ENCODE measurements around the gene ACTL10. TPM values are rescaled to one million over a fixed set of nuclear protein-coding genes. Genes with fewer than 3 reads are reported as not detected.

The ACTL10 gene
- total RNA-seq, 1 experiment from 2014 or later, result 1.3 TPM

DNA sequence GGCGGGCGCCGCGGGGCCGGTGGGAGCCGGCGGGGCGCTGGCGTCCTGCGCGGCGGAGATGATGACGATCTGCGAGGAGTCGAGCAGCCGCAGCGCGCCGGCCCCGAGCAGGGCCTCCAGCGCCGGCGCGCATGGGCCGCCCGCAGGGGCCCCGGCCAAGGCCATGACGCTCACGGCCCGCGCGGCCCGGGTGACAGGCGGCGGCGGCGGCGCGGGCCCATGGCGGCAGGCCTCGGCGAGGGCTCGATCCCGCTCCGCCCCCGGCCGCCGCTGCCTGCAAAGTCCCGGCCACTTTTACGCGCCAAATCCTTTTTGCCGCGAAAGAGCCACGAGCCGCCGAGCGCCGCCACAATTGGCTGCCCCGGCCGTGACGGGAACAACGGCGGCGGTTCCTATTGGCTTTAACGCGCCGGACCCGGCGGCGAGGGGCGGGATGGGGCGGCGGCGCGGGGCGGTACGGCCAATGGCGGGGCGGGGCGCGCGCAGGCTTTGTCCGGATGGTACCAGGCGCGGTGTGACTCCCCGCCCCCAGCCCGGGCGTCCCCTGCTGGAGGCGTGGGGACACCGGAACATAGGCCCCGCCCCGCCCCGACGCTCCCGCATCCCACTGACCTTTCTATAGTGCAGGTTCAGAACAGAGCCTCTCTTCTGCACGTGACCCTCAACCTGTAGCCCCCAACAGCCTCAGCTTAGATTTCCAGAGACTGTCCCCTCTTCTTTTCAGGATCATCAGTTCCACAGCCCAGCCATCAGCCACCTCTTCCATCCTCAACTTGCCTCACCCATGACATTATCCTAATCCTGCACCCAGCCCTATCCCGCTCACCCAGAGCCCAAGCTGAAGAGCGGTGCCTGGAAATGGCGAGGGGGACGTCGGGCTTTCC is 19.6 kb downstream of the ACTL10 start, which contains the start of gene E2F1:
Gene E2F1 (minus strand): TSS at position 286 of the 884 bp plus-strand sequence. CDS start 121 bp downstream, at position 165.
- Mint-ChIP-seq H3K36me3 (no peaks in the 10 kb centered on the region), H3K27ac (peak within 1 kb of the TSS; percentile 85), H3K9me3 (no peaks in the 10 kb centered on the region), H3K4me3 (peak within 1 kb of the TSS; percentile 81), H3K27me3 (ENCODE audit: low read depth) (peaks cover 30% of the 10 kb centered on the region), H3K4me1 (peaks cover 25% of the 10 kb centered on the region)
- ATAC-seq, result peak; percentile 91
- peak; percentile 98 for DNase-seq (ENCODE audit: low spot score)
- ChIA-PET POLR2A (no interaction called here), CTCF (interaction anchor here (0.7 to 2.2 kb wide), 9 partner anchors 9 to 177 kb away, joined by 3 to 32 read pairs (median 4); partner anchors contain the start of genes ACTL10, PXMP4 and ZNF341)
- TF ChIP-seq, protein P1, sequence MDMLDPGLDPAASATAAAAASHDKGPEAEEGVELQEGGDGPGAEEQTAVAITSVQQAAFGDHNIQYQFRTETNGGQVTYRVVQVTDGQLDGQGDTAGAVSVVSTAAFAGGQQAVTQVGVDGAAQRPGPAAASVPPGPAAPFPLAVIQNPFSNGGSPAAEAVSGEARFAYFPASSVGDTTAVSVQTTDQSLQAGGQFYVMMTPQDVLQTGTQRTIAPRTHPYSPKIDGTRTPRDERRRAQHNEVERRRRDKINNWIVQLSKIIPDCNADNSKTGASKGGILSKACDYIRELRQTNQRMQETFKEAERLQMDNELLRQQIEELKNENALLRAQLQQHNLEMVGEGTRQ (CRISPR knock-in tag; IDR thresholded peaks at IDR 0.05), result peak; percentile 81
- no peak for TF ChIP-seq CBFB (CRISPR knock-in tag; IDR thresholded peaks at IDR 0.05; ENCODE audit: low read depth)
- TF ChIP-seq RORB (CRISPR knock-in tag; IDR thresholded peaks at IDR 0.05), result no peak
- no peak for TF ChIP-seq EMX1 (CRISPR knock-in tag; IDR thresholded peaks at IDR 0.05)
- TF ChIP-seq, protein P2, sequence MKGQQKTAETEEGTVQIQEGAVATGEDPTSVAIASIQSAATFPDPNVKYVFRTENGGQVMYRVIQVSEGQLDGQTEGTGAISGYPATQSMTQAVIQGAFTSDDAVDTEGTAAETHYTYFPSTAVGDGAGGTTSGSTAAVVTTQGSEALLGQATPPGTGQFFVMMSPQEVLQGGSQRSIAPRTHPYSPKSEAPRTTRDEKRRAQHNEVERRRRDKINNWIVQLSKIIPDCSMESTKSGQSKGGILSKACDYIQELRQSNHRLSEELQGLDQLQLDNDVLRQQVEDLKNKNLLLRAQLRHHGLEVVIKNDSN (CRISPR knock-in tag; IDR thresholded peaks at IDR 0.05), result peak; percentile 77
- TF ChIP-seq SP1 (CRISPR knock-in tag; conservative IDR thresholded peaks at IDR 0.05), result peak; percentile 88
- TF ChIP-seq, protein P3, sequence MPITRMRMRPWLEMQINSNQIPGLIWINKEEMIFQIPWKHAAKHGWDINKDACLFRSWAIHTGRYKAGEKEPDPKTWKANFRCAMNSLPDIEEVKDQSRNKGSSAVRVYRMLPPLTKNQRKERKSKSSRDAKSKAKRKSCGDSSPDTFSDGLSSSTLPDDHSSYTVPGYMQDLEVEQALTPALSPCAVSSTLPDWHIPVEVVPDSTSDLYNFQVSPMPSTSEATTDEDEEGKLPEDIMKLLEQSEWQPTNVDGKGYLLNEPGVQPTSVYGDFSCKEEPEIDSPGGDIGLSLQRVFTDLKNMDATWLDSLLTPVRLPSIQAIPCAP (CRISPR knock-in tag; IDR thresholded peaks at IDR 0.05), result no peak
- TF ChIP-seq, protein P4, sequence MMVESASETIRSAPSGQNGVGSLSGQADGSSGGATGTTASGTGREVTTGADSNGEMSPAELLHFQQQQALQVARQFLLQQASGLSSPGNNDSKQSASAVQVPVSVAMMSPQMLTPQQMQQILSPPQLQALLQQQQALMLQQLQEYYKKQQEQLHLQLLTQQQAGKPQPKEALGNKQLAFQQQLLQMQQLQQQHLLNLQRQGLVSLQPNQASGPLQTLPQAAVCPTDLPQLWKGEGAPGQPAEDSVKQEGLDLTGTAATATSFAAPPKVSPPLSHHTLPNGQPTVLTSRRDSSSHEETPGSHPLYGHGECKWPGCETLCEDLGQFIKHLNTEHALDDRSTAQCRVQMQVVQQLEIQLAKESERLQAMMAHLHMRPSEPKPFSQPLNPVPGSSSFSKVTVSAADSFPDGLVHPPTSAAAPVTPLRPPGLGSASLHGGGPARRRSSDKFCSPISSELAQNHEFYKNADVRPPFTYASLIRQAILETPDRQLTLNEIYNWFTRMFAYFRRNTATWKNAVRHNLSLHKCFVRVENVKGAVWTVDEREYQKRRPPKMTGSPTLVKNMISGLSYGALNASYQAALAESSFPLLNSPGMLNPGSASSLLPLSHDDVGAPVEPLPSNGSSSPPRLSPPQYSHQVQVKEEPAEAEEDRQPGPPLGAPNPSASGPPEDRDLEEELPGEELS (CRISPR knock-in tag; IDR thresholded peaks at IDR 0.05), result 0 out of 2 replicates have a peak, but pooled peaks have one; percentile 43
- 0 out of 2 replicates have a peak, but pooled peaks have one; percentile 36 for TF ChIP-seq RELA (CRISPR knock-in tag; IDR thresholded peaks at IDR 0.05; ENCODE audit: borderline replicate concordance)
- no peak for TF ChIP-seq HMGA2 (CRISPR knock-in tag; IDR thresholded peaks at IDR 0.05)
- TF ChIP-seq GRHL2 (CRISPR knock-in tag; IDR thresholded peaks at IDR 0.05; ENCODE audit: insufficient replicate concordance, severe bottlenecking), result no peak
- TF ChIP-seq, protein P5, sequence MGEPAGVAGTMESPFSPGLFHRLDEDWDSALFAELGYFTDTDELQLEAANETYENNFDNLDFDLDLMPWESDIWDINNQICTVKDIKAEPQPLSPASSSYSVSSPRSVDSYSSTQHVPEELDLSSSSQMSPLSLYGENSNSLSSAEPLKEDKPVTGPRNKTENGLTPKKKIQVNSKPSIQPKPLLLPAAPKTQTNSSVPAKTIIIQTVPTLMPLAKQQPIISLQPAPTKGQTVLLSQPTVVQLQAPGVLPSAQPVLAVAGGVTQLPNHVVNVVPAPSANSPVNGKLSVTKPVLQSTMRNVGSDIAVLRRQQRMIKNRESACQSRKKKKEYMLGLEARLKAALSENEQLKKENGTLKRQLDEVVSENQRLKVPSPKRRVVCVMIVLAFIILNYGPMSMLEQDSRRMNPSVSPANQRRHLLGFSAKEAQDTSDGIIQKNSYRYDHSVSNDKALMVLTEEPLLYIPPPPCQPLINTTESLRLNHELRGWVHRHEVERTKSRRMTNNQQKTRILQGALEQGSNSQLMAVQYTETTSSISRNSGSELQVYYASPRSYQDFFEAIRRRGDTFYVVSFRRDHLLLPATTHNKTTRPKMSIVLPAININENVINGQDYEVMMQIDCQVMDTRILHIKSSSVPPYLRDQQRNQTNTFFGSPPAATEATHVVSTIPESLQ (CRISPR knock-in tag; IDR thresholded peaks at IDR 0.05), result no peak
- no peak for TF ChIP-seq IRF2 (CRISPR knock-in tag; IDR thresholded peaks at IDR 0.05; ENCODE audit: borderline replicate concordance, low read depth)
- TF ChIP-seq, protein P6, sequence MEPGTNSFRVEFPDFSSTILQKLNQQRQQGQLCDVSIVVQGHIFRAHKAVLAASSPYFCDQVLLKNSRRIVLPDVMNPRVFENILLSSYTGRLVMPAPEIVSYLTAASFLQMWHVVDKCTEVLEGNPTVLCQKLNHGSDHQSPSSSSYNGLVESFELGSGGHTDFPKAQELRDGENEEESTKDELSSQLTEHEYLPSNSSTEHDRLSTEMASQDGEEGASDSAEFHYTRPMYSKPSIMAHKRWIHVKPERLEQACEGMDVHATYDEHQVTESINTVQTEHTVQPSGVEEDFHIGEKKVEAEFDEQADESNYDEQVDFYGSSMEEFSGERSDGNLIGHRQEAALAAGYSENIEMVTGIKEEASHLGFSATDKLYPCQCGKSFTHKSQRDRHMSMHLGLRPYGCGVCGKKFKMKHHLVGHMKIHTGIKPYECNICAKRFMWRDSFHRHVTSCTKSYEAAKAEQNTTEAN (CRISPR knock-in tag; IDR thresholded peaks at IDR 0.05), result 0 out of 2 replicates have a peak, but pooled peaks have one; percentile 27
- TF ChIP-seq, protein P7, sequence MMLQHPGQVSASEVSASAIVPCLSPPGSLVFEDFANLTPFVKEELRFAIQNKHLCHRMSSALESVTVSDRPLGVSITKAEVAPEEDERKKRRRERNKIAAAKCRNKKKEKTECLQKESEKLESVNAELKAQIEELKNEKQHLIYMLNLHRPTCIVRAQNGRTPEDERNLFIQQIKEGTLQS (CRISPR knock-in tag; conservative IDR thresholded peaks at IDR 0.05), result no peak
- no peak for TF ChIP-seq KAT7 (CRISPR knock-in tag; IDR thresholded peaks at IDR 0.05; ENCODE audit: borderline replicate concordance)
- peak; percentile 73; the same call in 1 of the 2 replicates for TF ChIP-seq CREM (CRISPR knock-in tag; IDR thresholded peaks at IDR 0.05)
- TF ChIP-seq, protein P8, sequence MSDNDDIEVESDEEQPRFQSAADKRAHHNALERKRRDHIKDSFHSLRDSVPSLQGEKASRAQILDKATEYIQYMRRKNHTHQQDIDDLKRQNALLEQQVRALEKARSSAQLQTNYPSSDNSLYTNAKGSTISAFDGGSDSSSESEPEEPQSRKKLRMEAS (CRISPR knock-in tag; IDR thresholded peaks at IDR 0.05), result peak; percentile 87
- no peak for TF ChIP-seq ATF1 (CRISPR knock-in tag; IDR thresholded peaks at IDR 0.05)
- TF ChIP-seq, protein P9, sequence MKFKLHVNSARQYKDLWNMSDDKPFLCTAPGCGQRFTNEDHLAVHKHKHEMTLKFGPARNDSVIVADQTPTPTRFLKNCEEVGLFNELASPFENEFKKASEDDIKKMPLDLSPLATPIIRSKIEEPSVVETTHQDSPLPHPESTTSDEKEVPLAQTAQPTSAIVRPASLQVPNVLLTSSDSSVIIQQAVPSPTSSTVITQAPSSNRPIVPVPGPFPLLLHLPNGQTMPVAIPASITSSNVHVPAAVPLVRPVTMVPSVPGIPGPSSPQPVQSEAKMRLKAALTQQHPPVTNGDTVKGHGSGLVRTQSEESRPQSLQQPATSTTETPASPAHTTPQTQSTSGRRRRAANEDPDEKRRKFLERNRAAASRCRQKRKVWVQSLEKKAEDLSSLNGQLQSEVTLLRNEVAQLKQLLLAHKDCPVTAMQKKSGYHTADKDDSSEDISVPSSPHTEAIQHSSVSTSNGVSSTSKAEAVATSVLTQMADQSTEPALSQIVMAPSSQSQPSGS (CRISPR knock-in tag; IDR thresholded peaks at IDR 0.05; ENCODE audit: borderline replicate concordance, low read depth), result no peak
- peak; percentile 83 for TF ChIP-seq NFYB (CRISPR knock-in tag; conservative IDR thresholded peaks at IDR 0.05; ENCODE audit: low read depth)
- no peak for TF ChIP-seq TP53 (CRISPR knock-in tag; IDR thresholded peaks at IDR 0.05)
- peak; percentile 86; the same call in 1 of the 2 replicates for TF ChIP-seq NFE2L1 (CRISPR knock-in tag; IDR thresholded peaks at IDR 0.05)
- TF ChIP-seq SOX15 (CRISPR knock-in tag; IDR thresholded peaks at IDR 0.05), result no peak
- TF ChIP-seq, protein P10, sequence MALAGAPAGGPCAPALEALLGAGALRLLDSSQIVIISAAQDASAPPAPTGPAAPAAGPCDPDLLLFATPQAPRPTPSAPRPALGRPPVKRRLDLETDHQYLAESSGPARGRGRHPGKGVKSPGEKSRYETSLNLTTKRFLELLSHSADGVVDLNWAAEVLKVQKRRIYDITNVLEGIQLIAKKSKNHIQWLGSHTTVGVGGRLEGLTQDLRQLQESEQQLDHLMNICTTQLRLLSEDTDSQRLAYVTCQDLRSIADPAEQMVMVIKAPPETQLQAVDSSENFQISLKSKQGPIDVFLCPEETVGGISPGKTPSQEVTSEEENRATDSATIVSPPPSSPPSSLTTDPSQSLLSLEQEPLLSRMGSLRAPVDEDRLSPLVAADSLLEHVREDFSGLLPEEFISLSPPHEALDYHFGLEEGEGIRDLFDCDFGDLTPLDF (CRISPR knock-in tag; IDR thresholded peaks at IDR 0.05), result peak; percentile 52; the same call in 1 of the 2 replicates
- no peak for TF ChIP-seq FOXJ3 (CRISPR knock-in tag; IDR thresholded peaks at IDR 0.05; ENCODE audit: borderline replicate concordance)

Data from WTC11 (cell line).